ENCODE data around the gene OR51D1. TPM values are rescaled to one million over a fixed set of nuclear protein-coding genes. Genes with fewer than 3 reads are reported as not detected.

OR51D1 gene
- total RNA-seq, 1 experiment from 2014 or later, result not detected

GRCh38 chr11:4593739-4594138 lies 43.5 kb upstream of the OR51D1 start, which contains the start of gene OR52I1:
Gene OR52I1, plus strand, starts transcription at chr11:4594039. Its CDS starts 0 bp downstream, at chr11:4594039.
- CTCF ChIA-PET, result no interaction called here
- no peaks in the 10 kb centered on the region for H3K27me3 ChIP-seq (ENCODE audit: low read length)
- intact Hi-C loops (cut with micrococcal nuclease), result no loop called here
- TF ChIP-seq EZH2phosphoT487 (IDR thresholded peaks at IDR 0.05; ENCODE audit: borderline replicate concordance, low read length), result no peak
- TF ChIP-seq CTCF (conservative IDR thresholded peaks at IDR 0.05; ENCODE audit: low read depth, low read length), result no peak
- no peak for TF ChIP-seq EZH2 (IDR thresholded peaks at IDR 0.05; ENCODE audit: low read length, unreplicated experiment)
- H4K20me1 ChIP-seq (ENCODE audit: low read length), result no peaks in the 10 kb centered on the region
- POLR2A ChIA-PET (ENCODE audit: unreplicated experiment), result no interaction called here
- H3K9me2 ChIP-seq (replicated peaks; ENCODE audit: low read length), result no peaks in the 10 kb centered on the region
- H3K4me1 ChIP-seq (ENCODE audit: insufficient read depth, low read length), result no peaks in the 10 kb centered on the region
- no peak for DNase-seq
- H3K4me2 ChIP-seq (ENCODE audit: low read length), result no peak within 1 kb of the TSS
- H3F3A ChIP-seq (ENCODE audit: low read length, unreplicated experiment), result no peaks in the 10 kb centered on the region
- H3K79me2 ChIP-seq (ENCODE audit: low read length), result no peaks in the 10 kb centered on the region
- no peaks in the 10 kb centered on the region for H3K9me3 ChIP-seq (ENCODE audit: low read length)
- H2AFZ ChIP-seq (ENCODE audit: low read length), result no peak within 1 kb of the TSS
- H3K4me3 ChIP-seq (ENCODE audit: low read length), result no peak within 1 kb of the TSS
- H3K36me3 ChIP-seq (ENCODE audit: low read depth, low read length), result no peaks in the 10 kb centered on the region
- H3K27ac ChIP-seq (ENCODE audit: low read length), result no peak within 1 kb of the TSS
- no peak within 1 kb of the TSS for H3K9ac ChIP-seq (ENCODE audit: low read length)
- ATAC-seq, result no peak
- no TSS peak for BruUV-seq (replicated peaks)

GRCh38 chr11:4605057-4605456 lies 32.2 kb upstream of the OR51D1 start:
- no peak overlapping the region for H3K9ac ChIP-seq (ENCODE audit: low read length)
- intact Hi-C loops (cut with micrococcal nuclease), result no loop called here
- ChIA-PET CTCF (no interaction called here), POLR2A (ENCODE audit: unreplicated experiment) (no interaction called here)
- no peak for ATAC-seq
- H3K79me2 ChIP-seq (ENCODE audit: low read length), result no peaks in the 10 kb centered on the region
- H2AFZ ChIP-seq (ENCODE audit: low read length), result no peak overlapping the region
- H3K9me3 ChIP-seq (ENCODE audit: low read length), result no peaks in the 10 kb centered on the region
- no TSS peak for BruUV-seq (replicated peaks)
- H3K4me1 ChIP-seq (ENCODE audit: insufficient read depth, low read length), result peaks cover 15% of the 10 kb centered on the region
- no peak overlapping the region for H3K4me2 ChIP-seq (ENCODE audit: low read length)
- no peak overlapping the region for H3K27ac ChIP-seq (ENCODE audit: low read length)
- TF ChIP-seq EZH2phosphoT487 (IDR thresholded peaks at IDR 0.05; ENCODE audit: borderline replicate concordance, low read length) (no peak), CTCF (conservative IDR thresholded peaks at IDR 0.05; ENCODE audit: low read depth, low read length) (no peak)
- no peaks in the 10 kb centered on the region for H3F3A ChIP-seq (ENCODE audit: low read length, unreplicated experiment)
- no peaks in the 10 kb centered on the region for H3K9me2 ChIP-seq (replicated peaks; ENCODE audit: low read length)
- H3K27me3 ChIP-seq (ENCODE audit: low read length), result no peaks in the 10 kb centered on the region
- no peak overlapping the region for H3K4me3 ChIP-seq (ENCODE audit: low read length)
- DNase-seq, result no peak
- no peaks in the 10 kb centered on the region for H3K36me3 ChIP-seq (ENCODE audit: low read depth, low read length)
- no peaks in the 10 kb centered on the region for H4K20me1 ChIP-seq (ENCODE audit: low read length)

GRCh38 chr11:4606231-4607015 lies 30.9 kb upstream of the OR51D1 start:
- Histone ChIP-seq H3K9me2 (replicated peaks; ENCODE audit: low read length) (no peaks in the 10 kb centered on the region), H4K20me1 (ENCODE audit: low read length) (no peaks in the 10 kb centered on the region), H3K36me3 (ENCODE audit: low read depth, low read length) (no peaks in the 10 kb centered on the region), H2AFZ (ENCODE audit: low read length) (no peak overlapping the region), H3K4me3 (ENCODE audit: low read length) (peak overlapping the region; percentile 75), H3K4me1 (ENCODE audit: insufficient read depth, low read length) (peaks cover 15% of the 10 kb centered on the region), H3K27ac (ENCODE audit: low read length) (no peak overlapping the region), H3K79me2 (ENCODE audit: low read length) (no peaks in the 10 kb centered on the region), H3F3A (ENCODE audit: low read length, unreplicated experiment) (no peaks in the 10 kb centered on the region), H3K27me3 (ENCODE audit: low read length) (no peaks in the 10 kb centered on the region), H3K9ac (ENCODE audit: low read length) (no peak overlapping the region), H3K9me3 (ENCODE audit: low read length) (no peaks in the 10 kb centered on the region), H3K4me2 (ENCODE audit: low read length) (peak overlapping the region; percentile 81)
- no TSS peak for BruUV-seq (replicated peaks)
- DNase-seq (peak; percentile 9), ATAC-seq (no peak)
- intact Hi-C loops (cut with micrococcal nuclease), result no loop called here
- CTCF ChIA-PET, result no interaction called here
- POLR2A ChIA-PET (ENCODE audit: unreplicated experiment), result no interaction called here
- TF ChIP-seq EZH2phosphoT487 (IDR thresholded peaks at IDR 0.05; ENCODE audit: borderline replicate concordance, low read length) (no peak), EZH2 (IDR thresholded peaks at IDR 0.05; ENCODE audit: low read length, unreplicated experiment) (no peak), CTCF (conservative IDR thresholded peaks at IDR 0.05; ENCODE audit: low read depth, low read length) (no peak)

Data from PC-3 (cell line).